Effector memory CD8-positive, alpha-beta T cell (primary cell): ENCODE measurements around the gene GALC.
A peak's percentile ranks its signal among the peaks of the same experiment; 100 is the strongest.

ENCODE experiments used
- ATAC-seq: fragments of 150-1000 bp; cut with Tn5 transposase; replicated peaks from 2 replicates; pipeline ENCODE4 v1.10.0; 2021; ENCODE audit warnings: mild to moderate bottlenecking, moderate library complexity
- DNase-seq, 3 experiments: peaks; one replicate each; pipeline ENCODE4 v3.0.0; 2021
- H3K27ac Mint-ChIP-seq, 2 donors: one replicate each; pipeline ENCODE4 v1.8.0; 2022; ENCODE audit warnings: mild to moderate bottlenecking in 2 of 2, mixed read lengths in 2 of 2, moderate library complexity in 2 of 2
- H3K27me3 Mint-ChIP-seq, 2 donors: one replicate each; pipeline ENCODE4 v1.8.0; 2022; ENCODE audit warnings: mixed read lengths in 2 of 2
- H3K36me3 Mint-ChIP-seq: one replicate; pipeline ENCODE4 v1.8.0; 2022; ENCODE audit warnings: mild to moderate bottlenecking, moderate library complexity, mixed read lengths; ENCODE audit not compliant: insufficient read depth
- H3K4me1 Mint-ChIP-seq, 2 donors: one replicate each; pipeline ENCODE4 v1.8.0; 2022; ENCODE audit warnings: low read depth in 2 of 2, mixed read lengths in 2 of 2
- H3K4me3 Mint-ChIP-seq, 2 donors: one replicate each; pipeline ENCODE4 v1.8.0; 2022; ENCODE audit warnings: mild to moderate bottlenecking in 2 of 2, mixed read lengths in 2 of 2, moderate library complexity in 2 of 2
- H3K9me3 Mint-ChIP-seq, 2 donors: one replicate each; pipeline ENCODE4 v1.8.0; 2022; ENCODE audit warnings: mixed read lengths in 2 of 2

Gene GALC

DNA sequence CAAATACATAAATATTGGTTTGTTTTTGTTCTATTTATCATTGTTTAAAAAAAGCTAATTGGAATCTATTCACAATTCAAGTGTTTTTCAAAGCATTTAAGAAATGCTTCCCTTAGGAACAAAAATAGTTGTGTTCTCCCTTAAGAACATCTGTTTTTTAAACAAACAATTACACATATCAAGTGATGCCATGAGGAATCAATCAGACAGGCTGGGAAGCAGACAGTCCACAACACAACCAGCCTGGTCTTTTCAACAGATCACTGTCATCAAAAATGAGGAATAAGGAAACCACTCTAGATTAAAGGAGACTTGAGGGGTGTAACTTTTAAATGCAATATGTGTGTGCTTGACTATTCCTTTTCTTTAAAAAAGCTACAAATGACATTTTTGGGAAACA is 25.5 kb downstream of the GALC start:
- Mint-ChIP-seq H3K27me3 (no peaks in the 10 kb centered on the region), H3K4me1 (peaks cover 5 to 9% of the 10 kb centered on the region in 2 donors), H3K9me3 (no peaks in the 10 kb centered on the region), H3K4me3 (no peak overlapping the region), H3K27ac (no peak overlapping the region), H3K36me3 (peaks cover 38% of the 10 kb centered on the region)
- no peak for ATAC-seq
- DNase-seq: no peak

DNA sequence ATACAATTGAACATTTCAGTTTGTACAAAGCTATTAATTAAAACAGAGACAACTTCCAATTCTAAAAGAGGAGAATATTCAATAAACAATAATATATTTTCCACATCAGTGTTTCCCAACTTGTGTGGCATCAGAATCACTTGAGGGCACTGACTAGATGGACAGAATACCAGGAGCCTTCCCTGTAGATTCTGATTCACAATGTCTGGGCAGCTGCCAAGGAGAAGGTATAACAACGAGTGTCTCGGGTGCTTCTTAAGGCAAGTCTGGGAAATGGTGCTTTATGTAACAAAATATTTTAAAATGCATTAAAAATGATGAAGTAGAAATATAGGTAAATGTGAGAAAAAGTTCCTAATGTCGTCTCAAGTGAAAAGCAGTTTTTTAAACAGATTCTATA is 26.2 kb downstream of the GALC start:
- H3K9me3 Mint-ChIP-seq: no peaks in the 10 kb centered on the region
- H3K4me3 Mint-ChIP-seq: no peak overlapping the region
- peaks cover 33% of the 10 kb centered on the region for H3K36me3 Mint-ChIP-seq
- H3K27ac Mint-ChIP-seq: peak overlapping the region in 1 of 2 donors; percentile 44
- DNase-seq (no peak), ATAC-seq (no peak)
- H3K27me3 Mint-ChIP-seq: no peaks in the 10 kb centered on the region
- peaks cover 6 to 9% of the 10 kb centered on the region in 2 donors for H3K4me1 Mint-ChIP-seq

DNA sequence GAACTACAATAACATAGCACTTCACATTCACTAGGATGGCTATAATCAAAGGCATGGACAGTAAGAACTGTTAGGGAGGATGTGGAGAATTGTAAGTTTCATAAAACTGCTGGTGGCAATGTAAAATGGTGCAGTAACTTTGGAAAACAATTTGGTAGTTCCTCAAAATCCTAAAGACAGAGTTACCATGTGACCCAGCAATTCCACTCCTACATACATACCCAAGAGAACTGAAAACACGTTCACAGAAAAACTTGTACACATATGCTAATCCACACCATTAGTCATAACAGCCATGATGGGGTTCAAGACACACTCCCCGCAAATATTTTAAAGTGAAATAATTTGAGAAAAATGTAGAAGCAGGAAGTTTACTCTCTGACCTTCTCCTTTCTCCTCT is 31.7 kb downstream of the GALC start:
- Mint-ChIP-seq H3K9me3 (peaks cover 3 to 6% of the 10 kb centered on the region in 2 donors), H3K4me3 (no peak overlapping the region), H3K27me3 (no peaks in the 10 kb centered on the region), H3K27ac (peak overlapping the region; percentile 91), H3K4me1 (peaks cover 38 to 44% of the 10 kb centered on the region in 2 donors), H3K36me3 (peaks cover 25% of the 10 kb centered on the region)
- no peak for ATAC-seq
- DNase-seq: no peak

DNA sequence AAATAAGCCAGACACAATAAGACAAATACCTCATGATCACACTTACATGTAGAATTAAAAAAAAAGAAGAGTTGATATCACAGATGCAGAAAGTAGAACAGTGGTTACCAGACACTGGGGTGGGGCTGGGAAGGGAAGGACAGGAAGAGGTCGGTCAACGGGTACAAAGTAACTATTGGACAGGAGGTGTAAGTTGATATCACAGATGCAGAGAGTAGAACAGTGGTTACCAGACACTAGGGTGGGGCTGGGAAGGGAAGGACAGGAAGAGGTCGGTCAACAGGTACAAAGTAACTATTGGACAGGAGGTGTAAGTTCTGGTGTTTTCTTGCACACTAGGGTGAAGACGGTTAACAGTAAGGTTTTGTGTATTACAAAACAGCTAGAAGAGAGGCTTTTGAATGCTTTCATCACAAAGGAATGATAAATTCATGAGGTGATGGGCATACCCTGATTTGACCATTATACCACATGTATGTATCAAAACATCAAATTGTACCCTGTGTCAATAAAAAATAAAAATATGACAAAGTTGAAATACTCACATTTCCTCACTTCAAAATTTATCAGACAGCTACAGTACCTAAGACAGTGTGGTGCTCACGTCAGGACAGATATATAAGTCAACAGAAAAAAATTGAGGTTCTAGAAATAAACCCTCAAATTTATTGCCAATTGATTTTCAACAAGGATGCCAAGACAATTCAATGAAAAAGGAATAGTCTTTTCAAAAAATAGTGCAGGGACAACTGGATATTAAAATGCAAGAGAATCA is 32.8 kb downstream of the GALC start:
- peak overlapping the region; percentile 36 to 66 for H3K4me3 Mint-ChIP-seq
- DNase-seq: peak; percentile 20 to 46 (median 41)
- H3K27ac Mint-ChIP-seq: peak overlapping the region; percentile 91
- peaks cover 27% of the 10 kb centered on the region for H3K36me3 Mint-ChIP-seq
- H3K4me1 Mint-ChIP-seq: peaks cover 43 to 53% of the 10 kb centered on the region in 2 donors
- ATAC-seq: peak; percentile 88
- H3K9me3 Mint-ChIP-seq: peaks cover 3 to 6% of the 10 kb centered on the region in 2 donors
- no peaks in the 10 kb centered on the region for H3K27me3 Mint-ChIP-seq

DNA sequence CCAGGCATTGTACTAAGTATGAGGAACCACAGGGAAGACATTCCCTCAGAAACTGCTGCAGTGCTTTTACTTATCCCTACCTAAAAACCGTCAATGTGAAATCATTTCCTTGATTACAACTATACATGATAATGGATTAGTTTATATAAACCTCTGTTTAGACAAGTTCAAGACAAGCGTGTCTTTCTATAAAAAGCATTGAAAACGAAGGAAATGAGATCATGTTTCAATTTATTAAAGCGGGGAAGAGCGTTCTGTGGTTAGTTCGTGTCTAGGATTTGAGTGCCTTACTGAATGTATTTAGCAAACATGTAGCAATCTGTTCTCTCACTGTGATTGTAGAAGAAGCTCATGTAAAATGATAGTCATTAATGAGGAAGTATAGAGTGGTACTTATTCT is 37.5 kb downstream of the GALC start:
- Mint-ChIP-seq H3K36me3 (peaks cover 21% of the 10 kb centered on the region), H3K9me3 (peaks cover 0 to 6% of the 10 kb centered on the region in 2 donors), H3K27ac (peak overlapping the region; percentile 87 to 98), H3K4me1 (peaks cover 57 to 61% of the 10 kb centered on the region in 2 donors), H3K4me3 (peak overlapping the region in 1 of 2 donors; percentile 28), H3K27me3 (no peaks in the 10 kb centered on the region)
- DNase-seq: no peak
- no peak for ATAC-seq

DNA sequence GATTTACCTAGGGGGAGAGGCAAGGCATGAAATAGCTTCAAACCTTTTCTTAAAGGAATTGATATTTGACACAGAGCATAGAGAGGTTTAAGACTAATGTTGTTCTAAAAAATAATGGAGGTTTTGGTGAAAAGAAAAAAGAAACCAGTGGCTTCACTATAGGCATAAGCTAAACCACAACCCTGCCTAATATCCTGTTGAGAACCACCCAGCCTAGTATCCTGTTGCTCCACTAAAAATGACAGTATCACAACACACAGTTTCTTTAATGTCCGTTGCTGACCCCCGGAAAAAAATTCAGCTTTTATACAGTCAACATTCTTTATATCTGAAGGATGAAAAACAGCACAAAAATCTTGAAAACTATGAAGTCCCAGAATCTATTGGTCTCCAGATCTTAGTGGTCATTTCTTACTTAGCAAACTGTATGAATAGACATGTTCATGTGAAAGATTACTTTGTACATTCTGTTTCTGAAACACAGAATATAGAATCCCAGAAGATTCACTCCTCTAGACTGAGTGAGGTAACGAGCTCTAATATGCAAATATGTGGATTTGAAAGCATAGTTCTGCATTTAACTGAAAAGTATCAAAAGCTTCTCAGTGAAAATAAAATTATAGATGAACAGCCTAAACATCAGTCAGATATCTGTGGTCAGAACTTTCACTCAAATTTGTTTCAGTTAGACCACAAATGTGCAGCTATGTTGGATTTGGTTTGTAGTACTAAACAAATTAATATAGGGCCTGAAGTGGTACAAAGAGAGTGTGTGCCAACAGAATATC is 40.5 kb downstream of the GALC start:
- H3K27me3 Mint-ChIP-seq: no peaks in the 10 kb centered on the region
- ATAC-seq (peak; percentile 92), DNase-seq (peak in 1 of 3 experiments; percentile 6)
- peaks cover 0 to 5% of the 10 kb centered on the region in 2 donors for H3K9me3 Mint-ChIP-seq
- H3K36me3 Mint-ChIP-seq: peaks cover 24% of the 10 kb centered on the region
- peaks cover 44 to 47% of the 10 kb centered on the region in 2 donors for H3K4me1 Mint-ChIP-seq
- H3K27ac Mint-ChIP-seq: peak overlapping the region; percentile 92 to 98
- peak overlapping the region; percentile 64 to 78 for H3K4me3 Mint-ChIP-seq

DNA sequence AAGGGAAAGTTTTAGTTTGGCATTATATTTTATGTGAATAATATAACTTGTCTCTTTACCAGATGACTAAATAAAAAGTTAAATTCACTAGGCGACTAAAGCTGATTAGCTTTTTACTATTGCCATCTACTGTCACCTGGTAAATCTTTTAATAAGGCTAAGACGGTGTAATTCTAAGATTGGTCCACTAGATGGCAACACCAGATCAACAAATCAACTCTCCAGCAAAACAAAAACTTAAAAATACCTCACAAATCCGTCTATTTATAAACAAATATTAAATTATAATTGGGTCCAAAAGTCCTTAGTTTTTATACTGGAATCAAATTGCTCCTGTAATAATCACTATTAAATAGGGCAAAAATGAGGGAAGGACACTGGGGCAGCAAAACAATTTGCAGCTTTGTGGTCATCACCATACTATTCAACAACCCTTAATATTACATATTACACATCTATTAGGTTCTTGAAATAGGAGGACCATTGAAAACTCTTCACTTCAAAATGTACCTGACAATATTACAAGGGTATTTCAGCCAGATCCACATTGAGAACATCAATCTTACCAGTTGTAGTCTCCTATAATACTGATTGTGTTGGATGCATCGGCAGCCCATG is 47.9 kb downstream of the GALC start:
- Mint-ChIP-seq H3K4me1 (peaks cover 15% of the 10 kb centered on the region in 2 donors), H3K4me3 (no peak overlapping the region), H3K36me3 (peaks cover 35% of the 10 kb centered on the region), H3K27ac (peak overlapping the region in 1 of 2 donors; percentile 26), H3K27me3 (no peaks in the 10 kb centered on the region), H3K9me3 (peaks cover 0 to 5% of the 10 kb centered on the region in 2 donors)
- ATAC-seq (peak; percentile 75), DNase-seq (peak in 1 of 3 experiments; percentile 14)

DNA sequence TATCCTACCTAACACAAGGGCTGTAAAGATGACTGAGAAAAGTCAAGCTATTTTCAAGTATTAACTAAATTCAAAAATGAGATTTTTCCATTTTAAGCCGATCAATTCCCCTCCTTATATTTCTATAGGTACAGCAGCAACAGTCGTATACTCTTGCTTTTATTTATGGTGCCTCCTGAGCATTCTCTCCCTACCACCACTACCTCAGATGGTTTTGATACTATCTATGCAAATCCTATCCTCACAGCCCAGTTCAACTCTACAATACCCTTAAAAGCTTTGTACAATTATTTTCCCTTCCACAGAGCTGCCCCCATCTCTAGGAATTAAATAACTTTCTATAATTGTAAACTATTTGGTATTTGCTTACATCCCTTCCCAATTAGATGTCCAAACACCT is 52.1 kb downstream of the GALC start:
- Mint-ChIP-seq H3K9me3 (no peaks in the 10 kb centered on the region), H3K27ac (no peak overlapping the region)

DNA sequence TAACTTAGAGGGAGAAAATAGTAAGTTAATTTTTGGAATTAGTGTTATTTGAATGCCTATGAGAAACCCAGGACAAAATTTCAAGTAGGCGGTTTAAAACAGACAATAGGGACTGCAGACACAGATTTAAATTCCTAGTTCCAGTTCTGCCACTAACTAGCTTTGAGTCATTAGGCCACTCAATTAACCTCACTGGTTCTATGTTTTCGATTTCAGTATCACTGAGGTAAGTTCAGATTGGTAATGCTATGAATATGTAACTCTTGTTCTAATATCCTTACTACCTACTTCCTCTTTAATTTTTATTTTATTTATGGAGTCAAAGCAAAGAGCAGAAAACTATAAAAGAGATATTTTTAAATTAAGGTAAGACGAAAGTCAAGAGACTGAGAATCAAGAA is 52.6 kb downstream of the GALC start:
- no peak for DNase-seq
- H3K4me3 Mint-ChIP-seq: no peak overlapping the region
- no peaks in the 10 kb centered on the region for H3K9me3 Mint-ChIP-seq
- no peak overlapping the region for H3K27ac Mint-ChIP-seq
- ATAC-seq: no peak
- peaks cover 7 to 9% of the 10 kb centered on the region in 2 donors for H3K4me1 Mint-ChIP-seq
- peaks cover 41% of the 10 kb centered on the region for H3K36me3 Mint-ChIP-seq
- no peaks in the 10 kb centered on the region for H3K27me3 Mint-ChIP-seq

More for the DNA sequence above, 52.1 kb downstream of the GALC start:
- DNase-seq (no peak), ATAC-seq (no peak)
- H3K4me1 Mint-ChIP-seq: peaks cover 7 to 9% of the 10 kb centered on the region in 2 donors
- no peak overlapping the region for H3K4me3 Mint-ChIP-seq
- peaks cover 41% of the 10 kb centered on the region for H3K36me3 Mint-ChIP-seq
- H3K27me3 Mint-ChIP-seq: no peaks in the 10 kb centered on the region

DNA sequence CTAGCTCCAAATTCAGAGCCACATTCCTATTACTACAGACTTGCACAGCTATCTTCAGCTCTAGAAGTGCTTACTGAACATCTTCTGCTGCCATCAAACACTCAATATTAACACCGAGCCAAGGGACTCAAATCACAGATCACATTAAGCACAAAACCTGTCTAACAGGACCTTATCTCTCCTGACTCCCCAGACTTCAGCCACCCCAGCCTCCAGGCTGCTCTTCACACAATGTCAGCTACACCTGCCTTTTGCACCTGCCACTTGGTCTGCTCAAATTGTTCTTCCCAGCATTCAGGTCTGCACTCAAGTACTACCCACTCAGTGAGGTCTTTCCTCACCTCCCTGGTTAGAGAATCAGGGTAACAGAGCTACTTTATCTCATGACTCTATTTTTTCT is 57.1 kb downstream of the GALC start:
- ATAC-seq: no peak
- H3K4me1 Mint-ChIP-seq: peaks cover 7 to 10% of the 10 kb centered on the region in 2 donors
- H3K36me3 Mint-ChIP-seq: peaks cover 48% of the 10 kb centered on the region
- H3K27me3 Mint-ChIP-seq: no peaks in the 10 kb centered on the region
- H3K9me3 Mint-ChIP-seq: no peaks in the 10 kb centered on the region
- peak overlapping the region in 1 of 2 donors; percentile 25 for H3K27ac Mint-ChIP-seq
- no peak for DNase-seq
- H3K4me3 Mint-ChIP-seq: no peak overlapping the region

DNA sequence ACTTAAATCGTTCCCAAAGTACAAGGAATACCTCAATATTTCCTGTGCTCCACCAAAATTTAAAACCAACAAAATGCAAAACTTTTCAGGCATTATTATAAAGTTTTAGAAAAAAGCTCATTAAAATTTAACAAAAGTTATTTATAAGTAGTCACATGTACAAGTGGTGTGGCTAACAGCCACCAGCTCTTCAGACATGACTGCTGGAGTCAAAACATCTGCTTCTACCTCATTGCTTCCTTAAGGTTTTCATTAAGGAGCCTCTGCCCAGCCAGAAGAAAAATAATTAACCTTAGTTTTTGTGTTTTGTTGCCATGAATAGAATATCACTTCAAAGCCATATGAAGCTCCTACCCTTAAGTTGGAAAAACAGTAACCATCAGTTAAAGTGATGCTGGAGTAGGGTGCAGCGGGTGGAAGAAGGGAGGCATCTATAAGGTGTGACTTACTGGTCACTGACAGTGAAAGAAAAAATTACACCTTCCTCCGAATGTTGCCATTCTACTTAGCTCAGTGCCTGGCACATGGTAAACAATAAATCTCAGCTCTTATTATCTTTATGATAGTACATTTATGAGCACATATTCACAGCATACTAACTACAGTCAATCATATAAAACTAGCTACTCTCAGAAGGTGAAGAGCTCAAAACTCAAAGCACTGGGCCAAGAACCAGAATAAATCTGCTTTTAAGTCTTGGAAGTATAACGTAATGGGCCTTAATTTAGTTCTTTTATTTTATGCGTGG is 57.7 kb downstream of the GALC start:
- peak overlapping the region; percentile 25 to 56 for H3K27ac Mint-ChIP-seq
- no peaks in the 10 kb centered on the region for H3K27me3 Mint-ChIP-seq
- peaks cover 42% of the 10 kb centered on the region for H3K36me3 Mint-ChIP-seq
- ATAC-seq (no peak), DNase-seq (no peak)
- H3K9me3 Mint-ChIP-seq: no peaks in the 10 kb centered on the region
- no peak overlapping the region for H3K4me3 Mint-ChIP-seq
- peaks cover 7 to 10% of the 10 kb centered on the region in 2 donors for H3K4me1 Mint-ChIP-seq

DNA sequence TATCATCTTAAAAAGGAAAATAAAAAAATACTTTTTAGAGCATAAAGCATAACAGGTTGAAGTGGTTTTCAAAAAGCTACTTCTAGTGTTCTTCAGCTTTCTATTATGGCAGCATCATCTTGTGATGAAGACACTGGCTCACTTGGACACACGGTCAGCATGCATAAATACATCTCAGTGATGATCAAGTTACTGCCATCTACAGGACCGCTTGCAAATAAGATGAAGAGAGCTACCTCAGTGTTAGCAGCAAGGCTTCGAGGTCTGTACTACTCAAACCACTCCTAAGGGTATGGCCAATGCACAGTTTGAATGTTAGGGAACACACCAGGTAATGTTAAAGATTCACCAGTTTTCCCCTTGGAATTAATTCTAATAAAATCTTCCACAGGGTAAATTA is 58.8 kb downstream of the GALC start:
- DNase-seq (no peak), ATAC-seq (no peak)
- Mint-ChIP-seq H3K27ac (no peak overlapping the region), H3K4me1 (peaks cover 7 to 13% of the 10 kb centered on the region in 2 donors), H3K27me3 (no peaks in the 10 kb centered on the region), H3K36me3 (peaks cover 37% of the 10 kb centered on the region), H3K9me3 (no peaks in the 10 kb centered on the region), H3K4me3 (no peak overlapping the region)

DNA sequence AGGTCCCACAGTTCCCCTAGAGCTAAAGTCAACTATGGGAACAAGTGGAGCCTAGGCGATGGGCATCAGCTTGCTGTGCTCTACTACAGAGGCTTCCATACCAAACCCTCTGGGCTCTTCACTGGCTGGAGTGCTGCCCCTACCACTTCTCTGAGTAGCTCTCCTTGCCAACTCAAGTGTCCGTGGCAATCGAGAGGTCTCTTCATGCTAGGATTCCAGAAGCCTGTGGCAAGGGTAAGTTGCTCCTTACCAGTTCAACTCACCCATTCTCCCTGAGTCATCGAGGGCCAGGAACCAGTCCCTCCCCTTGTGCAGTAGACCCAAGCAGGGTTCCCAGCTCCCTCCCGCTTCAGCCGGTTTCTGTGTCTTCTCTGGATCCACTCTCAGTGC is 76.1 kb downstream of the GALC start:
- DNase-seq: no peak
- H3K36me3 Mint-ChIP-seq: peaks cover 7% of the 10 kb centered on the region
- H3K4me1 Mint-ChIP-seq: no peaks in the 10 kb centered on the region
- peaks cover 9 to 21% of the 10 kb centered on the region in 2 donors for H3K9me3 Mint-ChIP-seq
- no peak overlapping the region for H3K4me3 Mint-ChIP-seq
- ATAC-seq: no peak
- H3K27me3 Mint-ChIP-seq: peaks cover 28 to 41% of the 10 kb centered on the region in 2 donors
- no peak overlapping the region for H3K27ac Mint-ChIP-seq
